Cardiac septum (tissue), 1 donor: ENCODE results near the gene COQ4. TPM values are rescaled to one million over a fixed set of nuclear protein-coding genes. Genes with fewer than 3 reads are reported as not detected.

Experiments used
- DNase-seq: peaks from one replicate; pipeline ENCODE4 v3.0.0-alpha.2; 2020; ENCODE audit warnings: low spot score
- intact Hi-C: fragments of 100-400 bp; cut with DNase I; formaldehyde crosslinking; loops from one replicate; pipeline ENCODE4 v1.14.0; 2022
- total RNA-seq: library from RNA; stranded (reverse); fragmentation: NEBNext Ultra II Directional; extraction: Animal tissue kit (Norgen Biotek cat#: 25700); gene quantifications from one replicate; pipeline ENCODE4 v1.2.1, GENCODE V29; 2021
- donor health status: DM: no; HTN: no; CAD: no.

COQ4 gene
- total RNA-seq, 1 donor from 2014 or later = 25.9 TPM

GRCh38 chr9:128369024-128369706 is 46.5 kb downstream of the COQ4 start:
- intact Hi-C loops = no loop called here
- no peak for DNase-seq

GRCh38 chr9:128370367-128370751 is 47.7 kb downstream of the COQ4 start:
- intact Hi-C loops = no loop called here
- no peak for DNase-seq

GRCh38 chr9:128370752-128371629 is 48.4 kb downstream of the COQ4 start, which contains the start of gene URM1:
URM1 (plus strand) TSS chr9:128371374; CDS start chr9:128371381, 7 bp downstream.
- intact Hi-C loops = no loop called here

GRCh38 chr9:128371630-128372117 is 49.0 kb downstream of the COQ4 start:
- intact Hi-C loops = no loop called here

More at GRCh38 chr9:128370752-128371629, 48.4 kb downstream of the COQ4 start, which contains the start of gene URM1:
- DNase-seq = peak; percentile 98

GRCh38 chr9:128372188-128372641 is 49.6 kb downstream of the COQ4 start:
- no peak for DNase-seq
- intact Hi-C loops = no loop called here

More at GRCh38 chr9:128371630-128372117, 49.0 kb downstream of the COQ4 start:
- no peak for DNase-seq

GRCh38 chr9:128372784-128373183 is 50.1 kb downstream of the COQ4 start:
- no peak for DNase-seq
- intact Hi-C loops = no loop called here

GRCh38 chr9:128374221-128374675 is 51.6 kb downstream of the COQ4 start:
- DNase-seq = no peak
- intact Hi-C loops = no loop called here

- intact Hi-C loops = no loop called here
- no peak for DNase-seq
Observed at GRCh38 chr9:128375865-128376264, 53.2 kb downstream of the COQ4 start.

GRCh38 chr9:128382261-128382660 is 59.6 kb downstream of the COQ4 start:
- intact Hi-C loops = no loop called here

GRCh38 chr9:128383007-128383753 is 60.5 kb downstream of the COQ4 start:
- intact Hi-C loops = no loop called here
- no peak for DNase-seq

More at GRCh38 chr9:128382261-128382660, 59.6 kb downstream of the COQ4 start:
- no peak for DNase-seq

Other genes starting within 250 kb of the COQ4 start
- gene PTGES2, start 195.1 kb upstream of the COQ4 start, total RNA-seq = 136 TPM
- 2.0 TPM for gene LCN2, start 173.4 kb upstream of the COQ4 start, total RNA-seq
- gene BBLN, start 162.6 kb upstream of the COQ4 start, total RNA-seq = 65.7 TPM
- gene CIZ1, start 131.3 kb upstream of the COQ4 start, total RNA-seq = 86.1 TPM
- gene DNM1, start 119.5 kb upstream of the COQ4 start, total RNA-seq = 7.3 TPM
- 120 TPM for gene GOLGA2, start 46.8 kb upstream of the COQ4 start, total RNA-seq
- gene SWI5, start 46.6 kb upstream of the COQ4 start, total RNA-seq = 17.7 TPM
- gene TRUB2, start 392 bp upstream of the COQ4 start, total RNA-seq = 30.7 TPM
- gene SLC27A4, start 17.7 kb downstream of the COQ4 start, total RNA-seq = 17.4 TPM
- gene URM1, start 48.5 kb downstream of the COQ4 start, total RNA-seq = 49.5 TPM
- gene CERCAM, start 98.0 kb downstream of the COQ4 start, total RNA-seq = 16.6 TPM
- 20.8 TPM for gene ODF2, start 133.2 kb downstream of the COQ4 start, total RNA-seq
- gene GLE1, start 181.9 kb downstream of the COQ4 start, total RNA-seq = 20.2 TPM
- gene SPTAN1, start 229.7 kb downstream of the COQ4 start, total RNA-seq = 380 TPM